Heart left ventricle (tissue), 16 donors: ENCODE results near the gene CXADR. TPM values are rescaled to one million over a fixed set of nuclear protein-coding genes. Genes with fewer than 3 reads are reported as not detected.

Source experiments
- ATAC-seq, 4 donors: fragments of 200-7000 bp; cut with Tn5 transposase; one replicate each; pipeline ENCODE4 v1.9.1; 2020 to 2022; ENCODE audit warnings: moderate library complexity in 4 of 4, mild to moderate bottlenecking in 3 of 4, moderate number of reproducible peaks in 1 of 4
- DNase-seq, 5 donors: peaks; one replicate each; pipeline ENCODE4 v3.0.0-alpha.2; 2020
- H3K27ac ChIP-seq, 12 donors: fragments of 200-600 bp; sonication (generic) in 4 of 12; one replicate each; pipeline versions ENCODE4 v1.5.0 to v1.8.0; 2016 to 2022; ENCODE audit warnings: mild to moderate bottlenecking in 2 of 12
- H3K27me3 ChIP-seq, 9 donors: fragments of 200-600 bp; sonication (generic) in 2 of 9; one replicate each; pipeline versions ENCODE4 v1.5.1 to v1.8.0; 2016 to 2022; ENCODE audit warnings: mild to moderate bottlenecking in 3 of 9
- H3K36me3 ChIP-seq, 9 donors: fragments of 200-600 bp; sonication (generic) in 2 of 9; one replicate each; pipeline versions ENCODE4 v1.5.0 to v1.8.0; 2018 to 2022; ENCODE audit warnings: mild to moderate bottlenecking in 2 of 9
- H3K4me1 ChIP-seq, 12 donors: fragments of 200-600 bp; sonication (generic) in 4 of 12; one replicate each; pipeline versions ENCODE4 v1.5.0 to v1.8.0; 2016 to 2022; ENCODE audit warnings: mild to moderate bottlenecking in 3 of 12
- H3K4me3 ChIP-seq, 12 donors: fragments of 200-600 bp; sonication (generic) in 4 of 12; one replicate each; pipeline versions ENCODE4 v1.5.0 to v1.8.0; 2017 to 2022; ENCODE audit warnings: mild to moderate bottlenecking in 9 of 12, moderate library complexity in 4 of 12
- H3K9me3 ChIP-seq, 12 donors: fragments of 200-600 bp; sonication (generic) in 4 of 12; one replicate each; pipeline versions ENCODE4 v1.5.0 to v1.8.0; 2016 to 2022; ENCODE audit warnings: mild to moderate bottlenecking in 1 of 12
- POLR2A ChIP-seq, 2 donors: fragments of 450-650 bp; IDR thresholded peaks; one replicate each; pipeline ENCODE4 v1.6.1; 2017; ENCODE audit warnings: antibody characterized with exemption in 2 of 2, mild to moderate bottlenecking in 2 of 2, moderate library complexity in 2 of 2
- WGBS, 4 donors: extraction: QIAGEN DNeasy Blood & Tissue Kit in 2 of 4; methylation state at CpG; one replicate each; pipeline versions ENCODE4 v1.1.5 to v1.1.7; 2013 to 2018; 5-methylcytosine and 5-hydroxymethylcytosine counted together
- intact Hi-C, 10 donors: fragments of 100-400 bp; cut with DNase I; formaldehyde crosslinking; loops; one replicate each; pipeline versions ENCODE4 v1.11.1 to v1.14.2; 2022
- polyA plus RNA-seq, 2 donors: library from polyadenylated mRNA; stranded (reverse); fragments of 200-250 nt; gene quantifications; one replicate each; pipeline ENCODE4 v1.2.3, GENCODE V29; 2013
- total RNA-seq, 9 donors: library from RNA; depleted of rRNA in 2 of 9; stranded (reverse); fragments of >200 nt in 2 of 9; fragmentation: NEBNext Ultra II Directional in 3 of 9; extraction: Animal tissue kit (Norgen Biotek cat#: 25700) in 3 of 9; gene quantifications; one replicate each; pipeline versions ENCODE4 v1.1.0 to v1.2.4, GENCODE V29; 2016 to 2023
- TF ChIP-seq, protein P1 (sequence below), 12 donors: fragments of 200-600 bp; sonication (generic) in 4 of 12; IDR thresholded peaks; one replicate each; pipeline versions ENCODE4 v1.5.0 to v1.8.0; 2018 to 2022; ENCODE audit warnings: antibody characterized with exemption in 12 of 12, mild to moderate bottlenecking in 5 of 12
- donor health status: ischemic (EF 13 %, LVEDD 7.1; RV severe dilation, severe dysfunction).
- donor health status: healthy with polysubstance abuse.
- donor health status: DM: no; HTN: yes; CAD: no.
- donor health status: DM: no; HTN: no; CAD: no.
- donor health status: ischemic (EF 25% LVEDD 6.9; RV normal size, moderate dysfunction).
- donor health status: ischemic (EF 25% LVEDD 5.7; RV mildly dilated, moderate dysfunction).
- donor health status: healthy.
- donor health status: DM: yes; HTN: yes; CAD: no.
- donor health status: ischemic (EF 35%, LVEDD 5.7; RV mildly dilated, moderate dysfunction).
- donor health status: nonischemic (EF 11% LVEDD 7.7; RV severe dilation, severe dysfunction).
- donor health status: DM: yes; HTN: yes; CAD: no.
- donor health status: PGD.
- donor health status: ischemic (EF 29% LVEDD 5.4; RV normal size, mild dysfunction).
- donor health status: nonischemic (EF 23%, LVEDD 6.1; RV moderate dilation, normal function).

CXADR gene
- total and polyA plus RNA-seq, 11 donors, result 7.5 to 45.1 (median 29.3) TPM

DNA sequence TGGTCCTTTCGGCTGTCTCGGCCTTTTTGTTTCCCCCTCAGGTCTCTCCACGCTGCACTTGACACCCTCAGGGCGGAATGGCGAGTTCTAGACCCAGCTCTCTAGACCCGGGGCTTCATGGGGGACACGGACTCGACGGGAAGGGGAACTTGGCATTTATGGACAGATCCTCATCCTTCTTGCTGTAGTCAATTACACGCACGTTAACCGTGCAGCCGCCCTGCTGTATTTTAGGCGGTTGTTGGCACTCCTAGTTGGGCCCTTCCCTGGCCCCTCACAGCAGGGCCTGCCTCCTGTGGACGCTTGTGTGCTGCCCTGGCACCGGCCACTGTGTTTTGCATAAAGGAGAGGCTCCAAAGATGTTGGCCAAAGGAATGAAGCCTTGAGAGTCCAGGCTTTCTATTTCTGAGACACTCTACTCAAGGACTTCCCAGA is 100.4 kb downstream of the CXADR start:
- peaks cover 0 to 4% (median 0%) of the 10 kb centered on the region in 9 donors for H3K36me3 ChIP-seq
- WGBS, 4 donors, result 22 to 38% (median 26%) methylated on average over 13 to 16 of the region's 16 CpGs
- H3K9me3 ChIP-seq, result peaks cover 0 to 4% (median 0%) of the 10 kb centered on the region in 12 donors
- H3K27me3 ChIP-seq, result no peaks in the 10 kb centered on the region
- H3K27ac ChIP-seq, result peak overlapping the region; percentile 53 to 91 (median 83)
- intact Hi-C loops, result loop anchor here in 3 of 10 donors (2.0 to 10.0 kb wide), 4 partner anchors 202 to 289 kb away; partner anchors contain the start of gene C21orf91 (in 2 of the 3)
- TF ChIP-seq, protein P1, sequence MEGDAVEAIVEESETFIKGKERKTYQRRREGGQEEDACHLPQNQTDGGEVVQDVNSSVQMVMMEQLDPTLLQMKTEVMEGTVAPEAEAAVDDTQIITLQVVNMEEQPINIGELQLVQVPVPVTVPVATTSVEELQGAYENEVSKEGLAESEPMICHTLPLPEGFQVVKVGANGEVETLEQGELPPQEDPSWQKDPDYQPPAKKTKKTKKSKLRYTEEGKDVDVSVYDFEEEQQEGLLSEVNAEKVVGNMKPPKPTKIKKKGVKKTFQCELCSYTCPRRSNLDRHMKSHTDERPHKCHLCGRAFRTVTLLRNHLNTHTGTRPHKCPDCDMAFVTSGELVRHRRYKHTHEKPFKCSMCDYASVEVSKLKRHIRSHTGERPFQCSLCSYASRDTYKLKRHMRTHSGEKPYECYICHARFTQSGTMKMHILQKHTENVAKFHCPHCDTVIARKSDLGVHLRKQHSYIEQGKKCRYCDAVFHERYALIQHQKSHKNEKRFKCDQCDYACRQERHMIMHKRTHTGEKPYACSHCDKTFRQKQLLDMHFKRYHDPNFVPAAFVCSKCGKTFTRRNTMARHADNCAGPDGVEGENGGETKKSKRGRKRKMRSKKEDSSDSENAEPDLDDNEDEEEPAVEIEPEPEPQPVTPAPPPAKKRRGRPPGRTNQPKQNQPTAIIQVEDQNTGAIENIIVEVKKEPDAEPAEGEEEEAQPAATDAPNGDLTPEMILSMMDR (IDR thresholded peaks at IDR 0.05), result no peak
- TF ChIP-seq POLR2A (IDR thresholded peaks at IDR 0.05), result no peak
- ATAC-seq, result peak in 2 of 4 donors; percentile 6 to 18
- peak overlapping the region; percentile 50 to 88 (median 79) for H3K4me3 ChIP-seq
- DNase-seq, result peak; percentile 19 to 68 (median 29)
- H3K4me1 ChIP-seq, result peaks cover 0 to 13% (median 6%) of the 10 kb centered on the region in 12 donors

DNA sequence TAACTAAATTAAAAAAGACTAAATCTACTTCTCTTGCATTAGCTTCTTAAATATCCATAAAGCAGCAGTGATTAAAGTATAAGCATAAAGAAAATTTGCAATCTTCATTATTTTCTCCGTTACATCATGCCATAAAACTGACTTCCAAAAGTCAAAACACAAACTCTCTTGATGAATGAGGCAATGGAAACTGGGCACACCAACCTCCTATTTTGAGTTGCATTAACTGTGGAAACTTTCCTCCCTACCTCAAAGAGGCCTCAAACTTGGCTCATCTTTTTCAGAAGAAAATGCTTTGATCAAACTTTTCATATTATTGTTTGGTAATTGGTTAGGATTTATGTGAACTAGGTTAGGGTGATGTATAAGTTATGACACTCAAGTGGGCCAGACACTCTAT is 104.0 kb downstream of the CXADR start:
- ATAC-seq (no peak), DNase-seq (no peak)
- Histone ChIP-seq H3K27me3 (no peaks in the 10 kb centered on the region), H3K27ac (no peak overlapping the region), H3K4me1 (peaks cover 0 to 13% (median 0%) of the 10 kb centered on the region in 12 donors), H3K4me3 (no peak overlapping the region), H3K9me3 (no peaks in the 10 kb centered on the region), H3K36me3 (no peaks in the 10 kb centered on the region)
- intact Hi-C loops, result loop anchor here in 1 of 10 donors (10.0 kb wide), 1 partner anchor 198 kb away; the partner anchor contains the start of gene C21orf91
- TF ChIP-seq, protein P1 (IDR thresholded peaks at IDR 0.05), result no peak
- TF ChIP-seq POLR2A (IDR thresholded peaks at IDR 0.05), result no peak
- WGBS, 4 donors, result 91 to 98% (median 93%) methylated on average over 1 of the region's 1 CpG

DNA sequence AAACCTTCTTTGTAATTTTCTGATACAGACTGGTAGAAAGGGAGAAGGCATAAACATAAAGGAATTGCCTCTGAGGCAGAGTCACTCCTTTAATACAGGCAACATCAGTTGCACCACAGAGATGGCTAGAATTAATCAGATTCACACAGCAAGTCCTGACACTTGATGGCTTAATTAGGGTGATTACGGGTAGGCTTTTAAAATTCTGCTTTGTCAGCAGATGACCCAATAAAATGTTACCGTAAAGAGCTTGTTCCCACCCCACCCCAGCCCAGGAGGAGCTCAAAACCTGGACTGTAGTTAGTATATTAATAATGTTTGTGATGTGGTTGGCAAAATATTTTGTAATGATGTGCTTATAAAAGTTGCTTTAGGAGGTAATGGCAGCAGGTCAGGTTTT is 109.2 kb downstream of the CXADR start:
- WGBS, 4 donors, result 74 to 84% (median 80%) methylated on average over 2 of the region's 2 CpGs
- H3K4me1 ChIP-seq, result no peaks in the 10 kb centered on the region
- TF ChIP-seq, protein P1 (IDR thresholded peaks at IDR 0.05), result no peak
- TF ChIP-seq POLR2A (IDR thresholded peaks at IDR 0.05), result no peak
- H3K27ac ChIP-seq, result no peak overlapping the region
- DNase-seq (no peak), ATAC-seq (no peak)
- H3K27me3 ChIP-seq, result no peaks in the 10 kb centered on the region
- H3K4me3 ChIP-seq, result no peak overlapping the region
- H3K9me3 ChIP-seq, result no peaks in the 10 kb centered on the region
- intact Hi-C loops, result no loop called here
- no peaks in the 10 kb centered on the region for H3K36me3 ChIP-seq

DNA sequence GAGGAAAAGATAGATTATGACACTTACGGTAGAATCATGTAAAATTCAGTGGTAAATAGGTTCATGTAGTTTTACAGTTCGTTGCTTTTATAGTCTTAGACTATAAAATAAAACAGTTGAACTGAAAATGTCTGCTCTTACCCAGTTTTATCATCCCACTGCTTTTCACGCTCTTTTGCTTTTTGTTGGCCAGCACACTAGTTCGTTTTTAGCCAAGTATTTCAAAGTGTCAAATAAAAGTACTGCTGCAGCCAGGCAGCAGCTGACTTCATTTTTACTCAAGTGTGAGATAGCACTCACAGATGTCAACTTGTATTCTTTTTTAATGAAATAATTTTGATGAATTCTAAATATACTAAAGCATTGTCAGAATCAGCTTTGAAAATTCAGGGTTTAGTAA is 118.4 kb downstream of the CXADR start:
- intact Hi-C loops, result no loop called here
- 51 to 69% (median 52%) methylated on average over 4 of the region's 4 CpGs for WGBS, 4 donors
- H3K4me3 ChIP-seq, result no peak overlapping the region
- no peak for ATAC-seq
- H3K27me3 ChIP-seq, result no peaks in the 10 kb centered on the region
- DNase-seq, result no peak
- no peak overlapping the region for H3K27ac ChIP-seq
- H3K4me1 ChIP-seq, result peaks cover 0 to 6% (median 0%) of the 10 kb centered on the region in 12 donors
- H3K9me3 ChIP-seq, result no peaks in the 10 kb centered on the region
- TF ChIP-seq, protein P1 (IDR thresholded peaks at IDR 0.05), result no peak
- no peak for TF ChIP-seq POLR2A (IDR thresholded peaks at IDR 0.05)
- H3K36me3 ChIP-seq, result no peaks in the 10 kb centered on the region
